GM21576 (cell line): ENCODE data around the gene PLXNC1.

Experiments
- ATAC-seq: cut with Tn5 transposase; IDR thresholded peaks from one replicate; pipeline ENCODE4 v1.9.1; 2021; ENCODE audit warnings: mild to moderate bottlenecking, moderate library complexity; ENCODE audit not compliant: unreplicated experiment

The PLXNC1 gene

DNA sequence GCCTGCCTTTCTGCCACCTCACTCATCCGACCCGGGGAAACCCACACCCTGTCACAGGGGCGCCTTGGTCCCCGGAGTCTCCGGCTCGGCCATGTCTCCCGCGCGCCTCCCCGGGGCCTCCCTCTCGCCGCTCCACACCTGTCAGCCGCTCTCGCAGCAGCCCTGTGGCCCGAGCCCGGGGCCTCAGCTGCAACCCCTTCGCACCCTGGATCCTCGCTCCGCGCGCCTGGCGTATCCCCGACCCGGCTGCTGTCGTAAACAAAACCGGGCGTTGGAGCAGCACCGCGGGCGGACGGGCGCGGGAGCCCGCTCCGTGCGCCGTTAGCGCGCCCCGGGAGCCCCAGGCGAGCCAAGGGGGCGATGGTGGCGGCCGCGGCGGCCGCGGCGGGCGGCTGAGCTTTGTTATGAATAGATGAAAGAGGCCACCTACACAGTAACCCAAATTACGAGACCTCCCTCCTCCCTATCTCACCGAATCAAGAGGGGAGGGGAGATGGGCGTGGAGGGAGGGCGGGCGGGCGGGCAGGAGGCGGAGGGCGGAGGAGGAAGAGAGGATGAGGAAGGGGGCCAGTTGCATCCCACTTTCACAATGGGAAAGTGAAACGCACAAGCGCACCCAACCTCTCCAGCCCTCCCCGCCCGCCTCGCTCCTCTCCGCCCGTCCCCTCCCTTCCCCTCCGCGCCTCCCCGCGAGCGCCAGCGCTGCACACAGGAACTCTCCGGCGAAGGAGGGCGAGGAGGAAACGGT, at the start of gene PLXNC1:
PLXNC1 (plus strand) TSS at position 587 of the 748 bp plus-strand sequence. CDS start 395 bp downstream, outside the sequence.
- peak; percentile 38 for ATAC-seq

DNA sequence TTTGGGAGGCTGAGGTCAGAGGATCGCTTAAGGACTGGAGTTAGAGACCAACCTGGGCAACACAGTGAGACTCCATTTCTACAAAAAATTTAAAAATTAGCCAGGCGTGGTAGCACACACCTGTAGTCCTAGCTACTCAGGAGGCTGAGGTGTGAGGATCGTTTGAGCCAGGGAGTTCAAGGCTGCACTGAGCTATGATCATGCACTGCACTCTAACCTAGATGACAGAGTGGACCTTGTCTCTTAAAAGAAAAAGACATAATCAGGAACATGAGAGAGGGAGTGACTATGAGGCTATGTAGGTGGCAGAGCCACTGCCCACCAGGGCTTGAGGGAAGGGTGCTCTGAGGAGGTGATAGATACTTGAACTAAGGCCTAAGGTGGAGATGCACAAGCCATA, 49.2 kb upstream of the PLXNC1 start:
- ATAC-seq: no peak

DNA sequence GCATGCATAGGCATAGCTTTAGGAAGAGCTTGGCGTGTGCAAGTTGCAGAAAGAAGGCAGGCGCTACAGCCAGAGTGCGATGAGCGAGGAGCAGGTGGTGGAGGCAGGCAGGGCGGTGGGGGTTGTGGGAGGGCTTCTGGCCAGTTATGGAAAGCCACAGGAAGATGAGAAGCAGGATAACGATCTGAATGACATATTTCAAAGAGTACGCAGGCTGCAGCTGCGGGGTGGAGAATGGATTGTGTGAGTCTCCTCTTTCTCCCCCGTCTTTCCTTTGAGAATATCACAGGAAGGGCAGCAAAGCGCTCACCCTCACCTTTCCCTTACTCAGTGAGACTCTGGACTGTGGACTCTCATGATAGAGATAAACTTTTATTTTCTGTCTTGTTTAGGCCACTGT, 48.7 kb upstream of the PLXNC1 start:
- ATAC-seq: no peak

DNA sequence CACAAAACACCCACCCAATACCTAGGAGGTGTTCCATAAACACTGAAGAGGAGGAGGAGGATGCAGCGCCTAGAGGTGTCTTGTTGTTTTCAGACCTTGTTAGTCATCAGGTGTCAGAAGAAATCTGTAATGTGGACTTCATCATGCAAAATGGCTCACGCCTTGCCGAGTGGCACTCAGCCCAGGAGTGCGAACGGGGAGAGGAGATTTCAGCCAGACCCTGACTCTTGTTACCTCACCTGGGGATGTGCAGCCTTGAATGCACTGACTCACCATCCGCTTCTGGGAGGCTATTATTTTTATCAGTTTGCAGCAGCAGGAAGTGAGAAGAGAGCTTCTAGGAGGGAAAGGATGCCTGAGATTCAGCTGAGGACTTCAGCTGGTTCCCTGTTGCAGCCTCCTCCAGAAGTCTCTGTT, 48.2 kb upstream of the PLXNC1 start:
- ATAC-seq: no peak

DNA sequence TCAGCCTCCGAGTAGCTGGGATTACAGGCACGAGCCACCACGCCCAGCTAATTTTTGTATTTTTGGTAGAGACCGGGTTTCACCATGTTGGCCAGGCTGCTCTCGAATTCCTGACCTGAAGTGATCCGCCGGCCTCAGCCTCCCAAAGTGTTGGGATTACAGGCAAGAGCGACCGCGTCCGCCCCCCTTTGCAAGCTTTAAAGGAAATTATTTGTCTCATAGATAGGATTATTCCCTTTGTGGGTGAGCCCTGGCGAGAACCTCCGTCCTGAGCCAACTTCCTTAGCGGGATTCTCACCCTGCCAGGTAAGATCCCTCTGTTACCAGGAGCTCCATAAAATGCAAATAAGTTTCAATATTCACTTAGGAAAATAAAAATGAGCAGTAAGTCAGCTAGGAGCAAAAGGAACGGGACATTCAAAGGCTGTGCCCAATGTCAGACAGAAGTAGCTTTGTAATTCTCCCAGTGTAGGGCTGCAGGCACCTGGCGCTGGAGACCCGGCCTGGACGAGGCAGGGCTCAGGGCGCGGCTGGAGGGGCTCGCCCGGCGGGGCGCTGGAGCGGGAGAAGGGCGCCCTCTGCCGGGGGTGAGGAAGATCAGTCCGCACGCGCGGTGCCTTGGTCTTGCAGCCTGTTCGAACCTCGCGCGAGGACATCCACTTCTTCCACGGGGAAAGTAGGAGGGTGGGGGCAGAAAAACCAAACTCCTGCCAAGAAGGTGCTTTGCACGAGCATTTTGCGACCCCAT, 47.2 kb upstream of the PLXNC1 start:
- peak; percentile 64 for ATAC-seq

DNA sequence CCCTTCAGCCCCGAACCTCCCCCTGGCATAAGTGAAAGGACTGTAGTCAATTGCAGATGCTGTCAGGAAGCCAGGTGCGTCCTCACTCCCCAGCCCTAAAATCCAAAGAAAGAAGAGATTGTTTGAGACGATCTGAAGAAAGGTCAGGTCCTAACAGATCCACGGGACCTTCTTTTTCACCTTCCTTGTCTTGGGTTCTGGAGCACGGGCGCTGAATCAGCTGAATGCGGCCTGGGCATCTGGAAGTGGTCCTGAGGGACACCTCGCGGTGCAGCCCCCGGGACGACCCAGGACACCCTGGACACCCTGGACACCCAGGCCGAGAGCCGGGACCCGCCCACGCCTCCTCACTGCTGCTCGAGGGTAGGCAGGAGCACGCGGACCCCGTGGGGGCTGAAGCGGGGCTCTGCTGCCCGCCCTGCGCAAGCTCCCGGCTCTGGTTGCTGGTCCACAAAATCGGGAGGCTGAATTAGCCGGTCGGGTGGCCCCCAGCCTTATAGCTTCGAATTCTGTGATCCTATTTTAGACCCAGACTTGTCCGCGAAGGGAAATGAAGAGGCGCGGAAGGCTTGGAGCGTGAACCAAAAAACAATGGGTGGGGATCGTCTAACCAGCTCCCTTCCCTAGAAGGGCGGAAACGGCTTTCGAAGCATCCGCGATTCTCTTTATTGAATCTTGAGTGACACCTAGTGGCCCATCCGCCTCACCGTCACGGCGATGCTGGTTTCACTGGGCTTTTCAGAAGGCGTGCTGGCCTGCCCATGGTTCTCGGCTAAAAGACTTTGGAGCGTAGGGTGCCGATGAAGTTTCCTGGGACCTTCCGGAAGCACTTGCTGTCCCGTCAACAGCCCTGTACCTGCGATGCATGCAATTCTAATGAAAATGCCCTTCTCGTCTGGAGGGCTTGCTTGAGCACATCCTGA, 46.4 kb upstream of the PLXNC1 start:
- peak; percentile 81 for ATAC-seq

DNA sequence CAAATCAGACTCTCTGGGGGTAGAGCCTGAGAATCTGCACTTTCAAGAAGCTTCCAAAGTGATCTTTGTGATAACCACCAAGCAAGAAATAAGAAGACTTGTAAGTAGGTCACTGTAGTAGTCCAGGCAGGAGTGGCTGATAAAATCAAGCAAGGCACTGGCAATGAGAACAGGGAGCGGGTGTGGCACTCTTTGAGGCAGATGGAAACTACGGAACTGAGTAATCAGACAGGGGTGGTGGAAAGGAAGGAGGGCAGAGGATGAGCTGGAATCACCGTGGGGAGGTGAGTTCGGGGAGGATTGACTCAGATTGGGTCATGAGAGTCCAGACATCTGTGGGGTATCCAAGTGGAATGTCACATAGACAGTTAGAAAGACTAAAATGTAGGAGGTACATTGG, 44.4 kb upstream of the PLXNC1 start:
- no peak for ATAC-seq

DNA sequence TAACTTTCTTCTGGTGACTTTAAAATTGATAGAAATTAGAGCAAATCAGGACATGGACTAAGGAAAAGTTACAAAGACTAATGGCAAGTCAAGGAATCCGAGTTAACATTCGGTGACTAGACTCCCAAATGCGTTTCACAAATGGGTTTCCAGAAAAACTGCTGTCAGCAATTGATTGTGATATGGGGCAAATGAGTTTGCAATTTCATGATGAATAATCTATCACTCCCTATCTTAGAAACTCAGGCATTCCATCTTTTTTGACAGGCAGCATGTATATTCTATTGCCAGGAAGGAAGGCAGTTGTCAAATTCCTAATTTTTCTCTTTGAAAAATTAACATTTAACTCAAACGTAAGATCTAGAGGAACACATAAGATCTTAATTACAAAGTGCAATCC, 40.5 kb upstream of the PLXNC1 start:
- no peak for ATAC-seq

DNA sequence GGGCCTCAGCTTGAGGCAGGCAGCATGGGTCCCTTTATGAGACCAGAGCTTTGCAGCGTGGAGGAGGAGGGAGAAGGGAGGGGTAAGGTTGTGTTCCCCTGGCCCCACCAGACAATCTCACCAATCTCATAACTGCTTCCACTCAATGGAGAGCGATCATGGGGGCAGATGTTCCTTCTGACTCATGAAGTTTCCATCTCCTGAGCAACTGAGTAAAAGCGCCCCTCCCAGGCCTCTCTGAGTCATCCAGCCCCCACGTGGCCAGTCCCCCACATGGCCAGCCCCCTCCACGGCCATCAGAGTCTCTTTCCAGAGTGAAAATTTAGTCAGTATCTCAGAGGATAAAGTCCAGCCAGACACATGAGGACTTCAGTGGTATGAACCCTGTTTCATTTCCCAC, 39.2 kb upstream of the PLXNC1 start:
- no peak for ATAC-seq

DNA sequence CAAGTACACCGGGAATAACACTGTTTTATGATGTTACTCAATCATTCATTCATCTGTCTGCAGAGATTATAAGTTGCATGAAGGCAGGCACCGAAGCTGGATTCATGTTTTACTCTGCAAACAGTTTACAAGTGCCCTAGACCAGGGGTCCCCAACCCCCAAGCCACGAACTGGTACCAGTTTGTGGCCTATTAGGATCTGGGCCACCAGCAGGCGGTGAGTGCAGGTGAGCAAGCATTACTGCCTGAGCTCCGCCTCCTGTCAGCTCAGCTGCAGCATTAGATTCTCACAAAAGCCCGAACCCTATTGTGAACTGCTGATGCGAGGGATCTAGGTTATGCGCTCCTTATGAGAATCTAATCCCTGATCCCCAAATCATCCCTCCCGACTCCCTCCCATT, 38.1 kb upstream of the PLXNC1 start:
- ATAC-seq: no peak

DNA sequence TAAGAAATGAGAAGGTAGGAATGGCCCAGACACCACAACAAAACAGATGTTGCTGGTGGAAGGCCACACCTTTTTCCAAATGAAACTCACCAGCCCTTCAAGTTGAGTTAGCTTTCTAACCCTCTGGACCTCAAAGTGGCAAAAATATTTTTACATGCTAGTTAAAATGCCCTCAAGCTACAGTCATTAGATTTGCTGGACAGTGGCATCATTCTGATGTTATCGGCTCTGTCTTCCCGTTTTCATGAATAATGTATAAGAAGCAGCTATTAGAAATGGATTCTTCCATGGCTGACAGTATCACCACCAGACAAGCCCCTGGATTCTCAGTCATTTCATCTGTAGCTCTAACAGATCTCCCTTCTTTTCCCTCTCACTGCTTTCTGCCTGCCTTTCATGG, 37.1 kb upstream of the PLXNC1 start:
- no peak for ATAC-seq

DNA sequence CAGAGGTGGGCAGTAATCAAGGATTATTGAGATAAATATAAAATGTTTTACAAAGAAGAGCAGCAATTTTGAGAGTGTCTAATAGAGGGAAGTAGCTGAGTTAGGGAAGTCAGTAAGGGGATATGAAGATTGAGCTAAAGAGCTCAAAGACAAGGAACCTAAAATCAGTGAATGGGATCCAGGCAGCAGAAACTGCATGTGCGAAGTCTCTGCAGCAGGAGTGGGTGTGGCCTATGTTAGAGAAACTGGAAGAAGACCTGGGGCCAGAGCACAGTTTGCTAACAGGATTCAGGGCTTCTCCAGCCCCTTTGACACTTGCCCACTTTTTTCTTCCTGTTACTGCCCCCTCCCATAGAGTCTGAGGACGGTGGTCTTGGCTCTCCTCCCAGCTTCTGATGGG, 36.3 kb upstream of the PLXNC1 start:
- no peak for ATAC-seq

DNA sequence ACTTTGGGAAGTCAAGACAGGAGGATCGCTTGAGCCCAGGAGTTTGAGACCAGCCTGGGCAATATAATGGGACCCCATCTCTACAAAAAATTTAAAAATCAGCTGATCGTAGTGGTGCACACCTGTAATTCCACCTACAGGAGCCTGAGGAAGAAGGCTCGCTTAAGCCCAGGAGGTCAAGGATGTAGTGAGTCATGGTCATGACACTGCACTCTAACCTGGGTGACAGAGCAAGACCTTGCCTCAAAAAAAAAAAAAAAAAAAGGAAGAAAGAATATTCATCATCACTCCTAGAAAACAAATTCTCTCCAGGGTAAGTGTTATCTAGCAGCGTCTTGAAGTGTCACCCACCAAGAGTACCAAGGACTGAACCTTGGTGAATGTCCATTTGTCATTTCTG, 34.2 kb upstream of the PLXNC1 start:
- no peak for ATAC-seq

DNA sequence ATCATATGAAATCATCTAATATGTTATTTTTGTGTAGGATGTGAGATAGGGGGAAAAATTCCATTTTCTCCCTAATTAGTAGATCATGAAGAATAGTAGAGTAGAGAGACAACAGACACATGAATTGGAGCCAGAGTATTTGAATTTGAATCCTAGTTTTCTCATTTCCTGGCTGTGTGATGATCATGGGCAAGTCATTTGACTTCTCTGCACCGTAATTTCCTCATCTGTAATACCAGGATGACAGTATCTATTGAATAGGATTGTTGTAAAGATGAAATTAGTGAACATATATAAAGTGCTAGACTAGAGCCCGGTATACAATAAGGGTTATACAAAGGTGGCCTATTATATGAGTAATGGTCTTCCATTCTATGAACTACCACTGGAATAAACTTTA, 32.2 kb upstream of the PLXNC1 start:
- no peak for ATAC-seq

DNA sequence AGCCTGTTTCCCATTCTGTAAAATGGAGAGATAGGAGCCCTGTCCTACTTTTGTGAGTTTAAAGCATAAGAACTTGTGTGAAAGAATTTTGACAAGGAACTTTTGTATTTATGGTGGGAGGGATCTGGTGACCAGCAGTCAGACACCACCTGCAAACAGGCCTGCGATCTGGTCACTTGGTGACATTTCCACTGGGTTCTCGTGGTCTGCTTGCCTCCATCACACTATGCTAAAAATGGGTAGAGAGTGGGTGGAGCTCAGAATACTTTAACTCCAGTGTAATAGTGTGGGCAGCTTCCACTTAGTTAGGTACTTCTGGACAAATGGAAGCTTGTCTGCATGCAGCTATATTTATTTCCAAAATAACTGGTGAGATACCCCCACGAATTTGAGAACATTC, 26.5 kb upstream of the PLXNC1 start:
- ATAC-seq: no peak

DNA sequence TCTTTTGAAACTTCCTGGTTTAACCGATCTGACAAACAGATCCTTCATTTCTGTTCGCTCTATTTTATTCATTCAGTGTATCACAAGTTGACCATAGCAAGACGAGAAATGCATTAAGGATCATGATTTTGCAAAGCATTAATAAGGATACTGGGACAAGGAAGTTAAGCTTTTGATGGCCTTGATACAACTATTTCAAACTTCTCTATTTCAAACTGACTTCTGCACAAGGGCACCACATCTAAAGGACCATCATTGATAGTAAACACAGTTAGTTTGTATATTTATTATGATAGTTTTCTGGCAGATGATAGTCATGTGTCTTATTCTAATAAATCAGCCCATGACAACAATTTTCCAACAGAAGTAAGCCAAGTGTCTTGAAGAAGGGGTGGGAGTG, 25.8 kb upstream of the PLXNC1 start:
- ATAC-seq: no peak

DNA sequence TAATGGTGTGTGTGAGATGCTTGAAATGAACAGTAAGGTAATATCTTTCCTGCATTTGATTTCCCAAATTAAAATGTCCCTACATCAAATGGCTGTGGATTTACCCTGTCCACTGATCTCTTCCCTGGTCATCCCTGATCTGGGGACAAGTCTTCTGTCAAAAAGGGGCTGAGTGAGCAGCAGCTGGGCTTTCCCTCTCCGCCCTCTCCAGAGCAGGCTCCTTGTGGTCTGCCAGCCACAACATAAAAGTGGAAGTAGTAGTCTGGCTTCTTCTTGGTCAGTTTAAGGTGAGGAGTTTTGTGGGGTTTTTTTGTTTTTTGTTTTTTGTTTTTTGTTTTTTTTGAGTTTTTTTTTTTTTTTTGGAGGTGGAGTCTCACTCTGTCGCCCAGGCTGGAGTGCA, 25.2 kb upstream of the PLXNC1 start:
- no peak for ATAC-seq

DNA sequence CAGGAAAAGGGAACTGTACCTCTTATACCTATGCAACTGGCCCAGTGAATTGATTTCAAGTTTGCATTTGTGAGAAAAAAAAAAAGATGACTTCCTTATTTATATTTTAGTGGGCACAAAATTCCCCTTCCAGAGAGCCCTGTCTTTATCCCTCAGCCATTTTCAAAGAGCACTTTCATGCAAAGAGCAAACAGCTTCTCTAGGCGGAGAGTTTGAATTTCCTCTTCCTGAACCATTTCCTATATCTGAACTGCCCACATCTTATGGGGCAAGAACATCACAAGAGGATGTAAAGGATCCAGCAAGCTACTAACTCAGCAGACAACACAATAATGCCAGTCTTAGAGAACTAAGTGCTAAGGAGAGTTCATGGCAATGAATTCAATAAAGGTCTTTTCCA, 22.3 kb upstream of the PLXNC1 start:
- no peak for ATAC-seq

DNA sequence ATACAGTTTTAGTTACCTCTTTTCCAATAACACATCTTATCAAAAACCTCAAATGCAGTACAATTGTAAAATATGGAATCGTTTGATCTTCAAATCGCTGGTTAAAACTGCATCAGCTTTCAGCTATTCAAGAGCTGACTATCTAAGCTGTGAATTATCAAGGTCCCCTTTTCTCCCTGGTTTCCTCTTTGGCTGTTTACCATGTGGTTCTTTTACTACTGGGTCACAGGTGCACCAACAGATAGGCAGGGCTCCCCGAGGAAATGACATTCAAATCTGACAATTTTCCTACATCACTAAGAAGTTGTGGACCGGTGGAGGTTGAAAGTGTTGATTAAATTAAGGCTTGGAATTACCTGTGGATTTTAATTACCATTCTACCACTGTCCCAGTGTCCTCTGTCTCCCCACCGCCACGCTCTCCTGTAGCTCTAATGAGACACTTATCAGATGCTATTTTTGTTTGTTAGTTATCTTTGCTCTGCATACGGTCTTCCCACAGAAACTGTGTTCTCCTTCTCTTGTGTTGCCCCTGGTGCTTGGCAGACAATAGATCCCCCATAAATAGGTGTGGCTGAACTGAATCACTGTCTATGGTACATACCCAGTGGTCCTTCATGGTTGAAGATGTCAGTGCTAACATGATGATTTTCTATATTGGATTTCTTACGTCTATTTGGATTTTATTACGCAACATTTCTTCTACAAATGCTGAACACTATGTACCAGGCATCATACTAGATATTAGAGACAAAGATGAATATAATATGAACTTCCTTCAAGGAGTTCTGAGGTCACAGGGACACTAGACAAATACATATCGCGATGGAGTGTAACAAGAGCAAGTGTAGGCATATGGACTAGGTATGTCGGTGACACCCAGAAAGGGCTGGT, 20.9 kb upstream of the PLXNC1 start:
- ATAC-seq: no peak

DNA sequence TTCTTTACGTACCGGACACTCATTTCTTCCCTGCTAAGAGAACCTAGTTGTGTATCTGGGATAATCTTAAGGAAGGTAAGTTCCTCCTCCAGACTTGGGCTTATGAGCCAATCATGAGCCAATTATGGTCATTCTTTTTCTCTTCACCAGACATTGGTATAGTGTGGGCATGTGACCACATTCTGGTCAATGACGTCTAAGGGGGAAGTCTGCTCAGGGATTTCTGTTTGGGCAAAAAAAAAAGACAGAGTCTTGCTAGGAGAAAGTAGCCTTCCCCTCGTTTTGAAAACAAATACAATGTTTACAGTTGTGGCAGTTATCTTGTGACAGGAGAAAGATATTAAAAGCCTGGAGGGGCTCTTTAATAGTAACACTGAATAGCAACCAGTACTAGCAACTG, 20.1 kb upstream of the PLXNC1 start:
- no peak for ATAC-seq
